Activated CD4-positive, alpha-beta T cell treated with anti-CD3 and anti-CD28 coated beads, Interleukin-2, Interleukin-4, amounts not matched to agents 100 ng/mL and 50 ng/mL, durations not matched to agents 16 hours and 8 hours (primary cell): ENCODE data around the gene BNC1.
"Not testable (repeated sequence)": the region's sequence is repeated elsewhere in the genome, so short reads cannot be mapped to it uniquely, and the experiment has no call there.

Experiments used
- DNase-seq: peaks from one replicate; pipeline ENCODE4 v3.0.0-alpha.2; 2020; ENCODE audit warnings: low spot score

Gene BNC1

DNA sequence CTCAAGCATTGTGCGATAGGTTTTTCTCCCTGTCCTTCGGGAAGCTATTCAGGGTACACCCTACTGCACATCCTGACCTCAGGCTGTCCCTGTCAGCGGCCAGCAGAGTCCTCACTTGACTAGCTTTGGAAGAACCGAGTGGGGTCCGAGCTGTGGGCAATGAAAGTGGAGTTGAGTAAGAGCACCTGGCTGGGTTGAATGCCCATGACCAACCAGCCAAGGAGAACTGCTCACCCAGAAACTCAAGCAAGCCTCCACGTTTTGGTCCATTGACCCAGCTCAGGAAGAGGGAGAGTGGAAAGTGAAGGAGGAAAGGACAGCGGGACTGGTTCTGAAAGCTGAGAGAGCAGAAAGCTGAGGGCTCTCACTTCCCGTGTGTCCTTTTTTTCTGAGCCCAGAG lies 40.8 kb downstream of the BNC1 start:
- no peak for DNase-seq

DNA sequence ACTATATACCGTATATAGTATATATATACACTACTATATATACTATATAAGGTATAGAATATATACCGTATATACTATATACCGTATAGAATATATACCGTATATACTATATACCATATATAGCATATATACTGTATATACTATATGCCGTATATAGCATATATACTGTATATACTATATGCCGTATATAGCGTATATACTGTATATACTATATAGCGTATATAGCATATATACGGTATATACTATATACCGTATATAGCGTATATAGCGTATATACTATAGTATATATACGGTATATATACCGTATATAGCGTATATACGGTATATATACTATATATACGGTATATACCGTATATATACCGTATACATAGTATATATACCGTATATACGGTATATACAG lies 54.2 kb downstream of the BNC1 start:
- no peak for DNase-seq

DNA sequence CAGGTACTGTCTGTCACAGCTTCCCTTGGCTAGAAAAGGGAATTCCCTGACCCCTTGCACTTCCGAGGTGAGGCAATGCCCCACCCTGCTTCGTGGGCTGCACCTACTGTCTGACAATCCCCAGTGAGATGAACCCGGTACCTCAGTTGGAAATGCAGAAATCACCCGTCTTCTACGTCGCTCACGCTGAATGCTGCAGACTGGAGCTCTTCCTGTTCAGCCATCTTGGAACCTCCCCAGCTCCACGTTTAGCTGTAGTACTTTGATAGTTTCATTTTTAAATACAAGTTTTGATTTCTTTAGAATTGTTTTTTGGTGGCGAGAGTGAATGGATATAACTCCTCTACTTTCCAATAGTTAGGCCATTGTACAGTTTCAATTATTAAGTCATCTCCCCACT lies 59.0 kb downstream of the BNC1 start:
- DNase-seq, result no peak

DNA sequence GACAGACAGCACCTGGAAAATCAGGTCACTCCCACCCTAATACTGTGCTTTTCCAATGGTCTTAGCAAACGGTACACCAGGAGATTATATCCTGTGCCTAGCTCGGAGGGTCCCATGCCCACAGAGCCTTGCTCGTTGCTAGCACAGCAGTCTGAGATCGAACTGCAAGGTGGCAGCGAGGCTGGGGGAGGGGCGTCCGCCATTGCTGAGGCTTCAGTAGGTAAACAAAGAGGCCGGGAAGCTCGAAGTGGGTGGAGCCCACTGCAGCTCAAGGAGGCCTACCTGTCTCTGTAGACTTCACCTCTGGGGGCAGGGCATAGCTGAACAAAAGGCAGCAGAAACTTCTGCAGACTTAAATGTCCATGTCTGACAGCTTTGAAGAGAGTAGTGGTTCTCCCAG lies 62.7 kb downstream of the BNC1 start:
- DNase-seq, result not testable (repeated sequence)

DNA sequence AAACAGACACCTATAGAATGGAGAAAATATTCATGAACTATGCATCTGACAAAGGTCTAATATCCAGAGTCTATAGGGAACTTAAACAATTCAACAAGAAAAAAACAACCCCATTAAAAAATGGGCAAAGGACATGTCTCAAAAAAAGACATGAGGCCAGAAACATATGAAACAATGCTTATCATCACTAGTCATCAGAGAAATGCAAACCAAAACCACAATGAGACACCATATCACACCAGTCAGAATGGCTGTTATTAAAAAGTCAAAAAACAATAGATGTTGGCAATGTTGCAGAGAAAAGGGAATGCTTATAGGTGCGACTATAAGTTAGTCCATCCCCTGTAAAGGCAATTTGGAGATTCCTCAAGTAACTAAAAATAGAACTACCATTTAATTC lies 65.4 kb downstream of the BNC1 start:
- peak; percentile 12 for DNase-seq

DNA sequence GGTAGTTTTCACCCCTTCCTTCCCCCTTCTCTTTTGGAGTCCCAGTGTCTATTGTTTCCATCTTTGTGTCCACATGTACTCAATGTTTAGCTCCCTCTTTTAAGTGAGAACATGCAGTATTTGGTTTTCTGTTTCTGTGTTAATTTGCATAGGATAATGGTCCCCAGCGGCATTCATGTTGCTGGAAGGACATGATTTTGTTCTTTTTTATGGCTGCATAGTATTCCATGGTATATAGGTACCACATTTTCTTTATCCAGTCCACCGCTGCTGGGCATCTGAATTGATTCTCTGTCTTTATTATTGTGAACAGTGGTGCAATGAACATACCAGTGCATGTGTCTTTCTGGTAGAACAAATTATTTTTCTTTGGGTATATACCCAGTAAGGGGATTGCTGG lies 69.2 kb downstream of the BNC1 start:
- DNase-seq, result no peak

DNA sequence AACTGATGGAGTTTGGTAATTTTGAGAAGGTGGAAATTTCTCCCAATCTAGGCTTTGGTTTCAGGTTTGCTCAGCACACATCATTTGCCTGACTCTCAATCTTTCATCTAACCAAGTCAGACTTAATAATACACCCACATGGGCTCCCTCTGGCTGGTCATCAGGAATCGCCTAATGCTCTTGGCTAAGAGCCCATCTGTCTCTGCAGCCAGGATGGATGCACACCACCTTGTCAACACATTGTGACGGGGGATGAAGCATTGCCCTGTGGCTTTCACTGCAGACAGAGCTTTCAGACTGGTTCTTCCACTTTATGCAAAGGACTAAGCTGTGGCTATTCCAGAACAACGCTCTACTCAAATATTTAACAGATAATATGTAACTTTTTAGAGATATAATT lies 73.8 kb downstream of the BNC1 start:
- no peak for DNase-seq

DNA sequence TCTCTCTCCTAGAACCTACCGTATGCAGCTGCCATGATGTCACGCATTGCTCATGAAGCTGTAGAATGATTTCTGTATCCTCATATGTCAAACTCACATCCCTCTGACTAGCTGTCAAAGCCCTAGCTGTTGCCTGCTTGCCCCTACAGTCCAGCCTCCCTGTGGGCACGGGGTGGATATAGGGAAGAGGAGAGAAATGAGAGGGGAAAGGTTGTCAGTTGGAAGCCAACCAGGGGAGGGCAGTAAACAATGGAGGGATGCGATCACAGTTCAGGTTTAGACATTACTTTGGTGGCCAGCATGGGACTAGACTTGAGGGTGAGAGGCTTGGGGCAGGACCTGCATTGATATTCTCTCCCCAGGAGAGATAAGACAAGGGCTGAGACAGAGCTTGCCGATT lies 75.1 kb downstream of the BNC1 start:
- no peak for DNase-seq

DNA sequence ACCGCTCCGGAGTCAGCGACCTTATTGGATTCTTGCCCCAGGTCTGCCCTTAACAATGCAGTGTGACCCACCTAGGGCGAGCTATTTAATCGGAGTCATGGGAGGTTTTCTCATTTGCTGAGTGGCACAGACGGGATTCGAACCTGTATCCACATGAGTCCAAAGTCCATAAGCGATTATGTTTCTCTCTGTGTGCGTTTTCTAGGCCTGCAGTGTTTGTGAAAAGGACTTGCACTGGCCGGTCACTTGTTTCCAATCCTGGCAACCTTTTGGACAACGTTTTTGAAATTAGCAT lies 76.2 kb downstream of the BNC1 start:
- no peak for DNase-seq

DNA sequence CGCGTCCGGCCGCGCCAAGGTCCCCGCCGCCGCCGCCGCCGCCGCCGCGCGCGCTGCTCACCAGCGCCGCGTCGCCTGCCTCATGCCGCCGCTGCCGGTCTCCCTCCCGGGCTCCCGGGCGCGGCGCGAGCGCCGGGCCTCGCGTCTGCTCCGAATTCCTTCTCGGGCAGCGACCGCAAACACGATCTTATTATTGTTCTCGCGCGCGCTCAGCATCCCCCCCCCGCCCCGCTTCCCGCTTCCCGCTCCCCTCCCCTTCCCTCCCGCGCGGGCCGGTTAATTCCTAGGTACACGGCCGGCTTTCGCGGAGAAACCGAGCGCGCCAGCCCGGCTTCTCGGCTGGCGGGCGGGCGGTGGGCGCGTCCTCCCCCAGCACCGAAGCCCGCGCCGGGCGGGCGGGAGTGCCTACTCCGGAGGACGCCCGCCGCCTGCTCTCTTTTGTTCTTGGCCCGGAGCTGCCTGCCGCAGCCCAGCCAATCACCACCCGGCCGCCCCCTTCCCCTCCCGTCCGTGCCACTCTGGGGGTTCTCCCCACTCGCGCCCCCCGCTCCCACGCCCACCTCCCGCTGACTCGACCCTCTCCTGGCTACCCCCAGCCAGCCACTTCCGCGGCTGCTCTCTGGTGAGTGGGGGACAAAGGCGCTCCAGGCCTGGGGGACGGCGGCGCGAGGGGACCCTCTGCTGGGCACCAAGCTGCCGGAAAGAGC lies 76.7 kb downstream of the BNC1 start, which contains the start of gene HDGFL3:
TSS of gene HDGFL3 (minus strand) at position 164 of the 707 bp plus-strand sequence. CDS start 409 bp downstream, outside the sequence.
- peak; percentile 14 for DNase-seq

DNA sequence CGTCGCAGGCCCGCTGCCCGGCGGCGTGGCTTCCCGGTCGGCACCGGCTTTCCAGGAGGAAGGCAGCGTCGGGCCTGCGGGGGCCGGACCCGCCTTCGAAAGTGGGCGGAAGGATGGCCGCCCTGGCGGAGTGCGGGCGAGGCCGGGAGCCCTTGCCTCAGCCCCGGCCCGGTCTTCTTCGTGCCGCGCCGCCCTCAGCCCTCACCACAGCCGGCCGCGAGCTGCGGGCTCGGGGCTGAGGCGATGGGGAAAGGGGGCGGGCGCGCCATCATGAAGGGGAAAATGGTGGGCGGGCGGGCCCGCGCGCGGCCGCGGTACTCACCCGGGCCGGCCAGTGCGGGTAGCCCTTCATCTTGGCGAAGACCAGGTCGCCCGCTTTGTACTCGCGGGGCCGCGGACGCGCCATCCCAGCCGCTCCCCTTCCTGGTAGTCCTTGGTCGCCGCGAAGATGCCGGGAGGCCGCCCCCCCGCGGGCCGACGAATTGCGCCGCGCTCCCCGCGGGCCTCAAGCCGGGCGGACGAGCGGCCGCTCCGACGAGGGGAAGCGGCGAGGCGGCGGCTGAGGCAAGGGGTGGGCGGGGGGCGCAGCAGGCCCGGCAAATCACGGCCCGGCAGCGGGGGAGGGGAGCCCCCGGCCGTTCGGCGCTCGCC lies 77.3 kb downstream of the BNC1 start:
- no peak for DNase-seq

DNA sequence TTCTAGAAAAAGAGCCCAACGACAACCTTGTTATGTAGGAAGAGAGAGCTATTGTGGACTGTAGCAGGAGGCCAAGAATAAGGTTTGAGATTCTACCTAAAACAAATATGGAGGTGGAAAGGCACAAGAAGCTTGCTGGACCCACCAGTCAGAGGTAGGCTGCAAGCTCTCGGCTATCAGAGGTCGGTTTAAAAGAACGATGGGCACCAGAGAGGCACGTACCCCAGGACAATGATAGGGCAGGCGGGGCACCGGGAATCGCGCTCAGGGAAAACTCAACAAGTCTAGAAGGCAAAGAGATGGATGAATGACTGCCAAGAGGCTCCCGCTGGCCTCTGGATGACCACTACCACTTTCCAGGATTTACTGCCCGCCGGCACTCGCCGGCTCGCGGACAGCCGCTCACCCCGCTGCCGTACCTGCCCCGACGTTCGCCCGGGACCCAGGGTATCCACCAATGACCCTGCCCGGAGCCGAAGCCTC lies 77.9 kb downstream of the BNC1 start:
- DNase-seq, result no peak
